SK-N-SH (cell line): ENCODE results near the gene IGF1R. TPM values are rescaled to one million over a fixed set of nuclear protein-coding genes. Genes with fewer than 3 reads are reported as not detected.

Experiments
- CTCF ChIA-PET: fragments of 300-600, 350-600 bp; formaldehyde crosslinking; extraction: SDS; loops from one replicate; lab custom pipeline; 2021; lab: Yijun Ruan, JAX
- POLR2A ChIA-PET: fragments of 350-600 bp; sonication (Branson Sonifier 250); formaldehyde crosslinking; extraction: SDS; loops from one replicate; lab custom pipeline; 2020; ENCODE audit warnings: antibody characterized with exemption, inconsistent platforms; lab: Yijun Ruan, JAX
- DNase-seq: peaks from one replicate; pipeline ENCODE4 v3.0.0; 2012
- H2AFZ ChIP-seq: fragments of 200-600 bp; sonication (generic); 2 replicates; pipeline ENCODE4 v1.8.1; 2016; ENCODE audit warnings: antibody characterized with exemption, mild to moderate bottlenecking, low read depth
- H3F3A ChIP-seq: fragments of 200-600 bp; sonication (generic); replicated peaks from 2 replicates; pipeline ENCODE3; 2016; ENCODE audit warnings: antibody characterized with exemption, mild to moderate bottlenecking; ENCODE audit not compliant: insufficient read depth
- H3K27ac ChIP-seq, 2 experiments: fragments of 200-500 bp in 1 of 2; fragments of 200-600 bp in 1 of 2; sonication (Bioruptor generic) in 1 of 2; sonication (generic), shearing (Covaris generic) in 1 of 2; 2 replicates each; pipeline versions ENCODE4 v1.5.1 to v1.6.1; 2014 to 2016; ENCODE audit warnings: low read depth in 2 of 2, inconsistent platforms in 1 of 2, low read length in 1 of 2, mild to moderate bottlenecking in 1 of 2, mixed read lengths in 1 of 2
- H3K27me3 ChIP-seq: fragments of 200-600 bp; sonication (generic), shearing (Covaris generic); 2 replicates; pipeline ENCODE4 v1.6.1; 2016; ENCODE audit warnings: mixed run types; ENCODE audit not compliant: insufficient read depth
- H3K36me3 ChIP-seq, 2 experiments: fragments of 200-500 bp in 1 of 2; fragments of 200-600 bp in 1 of 2; sonication (Bioruptor generic) in 1 of 2; sonication (generic) in 1 of 2; replicated peaks in 1 of 2; 2 replicates each; pipeline versions ENCODE3 to v1.5.1; 2014 to 2016; ENCODE audit warnings: low read length in 1 of 2, mild to moderate bottlenecking in 1 of 2; ENCODE audit not compliant: insufficient read depth in 2 of 2, control insufficient read depth in 1 of 2
- H3K4me1 ChIP-seq, 2 experiments: fragments of 200-500 bp in 1 of 2; fragments of 200-600 bp in 1 of 2; sonication (Bioruptor generic) in 1 of 2; sonication (generic), shearing (Covaris generic) in 1 of 2; 2 replicates each; pipeline versions ENCODE4 v1.5.1 to v1.6.1; 2014 to 2016; ENCODE audit warnings: low read depth in 1 of 2, low read length in 1 of 2, mixed run types in 1 of 2; ENCODE audit not compliant: insufficient read depth in 2 of 2, control insufficient read depth in 1 of 2
- H3K4me2 ChIP-seq: fragments of 200-600 bp; sonication (generic), shearing (Covaris generic); 2 replicates; pipeline ENCODE4 v1.6.1; 2017; ENCODE audit warnings: mixed run types
- H3K4me3 ChIP-seq, 2 experiments: fragments of 200-500 bp in 1 of 2; fragments of 200-600 bp in 1 of 2; sonication (Bioruptor generic) in 1 of 2; sonication (generic), shearing (Covaris generic) in 1 of 2; 2 replicates each; pipeline versions ENCODE4 v1.5.1 to v1.8.1; 2014 to 2016; ENCODE audit warnings: low read depth in 2 of 2, inconsistent platforms in 1 of 2, low read length in 1 of 2, mild to moderate bottlenecking in 1 of 2, mixed read lengths in 1 of 2, moderate library complexity in 1 of 2
- H3K79me2 ChIP-seq: fragments of 200-600 bp; sonication (generic); 2 replicates; pipeline ENCODE4 v1.8.1; 2017; ENCODE audit warnings: mild to moderate bottlenecking; ENCODE audit not compliant: insufficient read depth
- H3K9ac ChIP-seq: fragments of 200-600 bp; sonication (generic); 2 replicates; pipeline ENCODE4 v1.6.1; 2017; ENCODE audit warnings: mixed run types
- H3K9me2 ChIP-seq: fragments of 200-600 bp; sonication (generic); 2 replicates; pipeline ENCODE4 v1.6.1; 2017; ENCODE audit warnings: mixed run types
- H3K9me3 ChIP-seq: fragments of 200-600 bp; sonication (generic); 2 replicates; pipeline ENCODE4 v1.6.1; 2017; ENCODE audit warnings: mixed run types, mild to moderate bottlenecking, moderate library complexity
- H4K20me1 ChIP-seq: fragments of 200-600 bp; sonication (generic); 2 replicates; pipeline ENCODE4 v1.6.1; 2017; ENCODE audit warnings: mild to moderate bottlenecking, mixed run types; ENCODE audit not compliant: insufficient read depth
- CHD2 ChIP-seq: fragments of 150-350 bp; IDR thresholded peaks from 2 replicates; pipeline ENCODE4 v1.6.1; 2018; ENCODE audit warnings: low read length; ENCODE audit not compliant: partially characterized antibody
- EZH2phosphoT487 ChIP-seq: fragments of 200-600 bp; sonication (generic); IDR thresholded peaks from 2 replicates; pipeline ENCODE4 v1.6.1; 2017; ENCODE audit warnings: low read depth, mixed run types, mild to moderate bottlenecking, antibody characterized with exemption, moderate library complexity, borderline replicate concordance
- FOSL2 ChIP-seq: IDR thresholded peaks from 2 replicates; pipeline ENCODE4 v1.4.0; 2012; ENCODE audit warnings: low read depth, mild to moderate bottlenecking, moderate library complexity, borderline replicate concordance
- GABPA ChIP-seq: IDR thresholded peaks from 2 replicates; pipeline ENCODE4 v1.4.0; 2012; ENCODE audit warnings: low read depth, mild to moderate bottlenecking
- GATA2 ChIP-seq: sonication (generic); formaldehyde crosslinking; IDR thresholded peaks from 2 replicates; pipeline ENCODE4 v1.5.0; 2020; ENCODE audit warnings: mild to moderate bottlenecking, missing genetic modification reagents
- IRF3 ChIP-seq: fragments of 150-350 bp; IDR thresholded peaks from 2 replicates; pipeline ENCODE4 v1.6.1; 2016; ENCODE audit warnings: mild to moderate bottlenecking, low read depth, low read length
- MXI1 ChIP-seq: IDR thresholded peaks from 2 replicates; pipeline ENCODE4 v1.6.1; 2012; ENCODE audit warnings: mild to moderate bottlenecking, low read depth, low read length, improper control_type of control experiment
- NFIC ChIP-seq: IDR thresholded peaks from 2 replicates; pipeline ENCODE4 v1.4.0; 2012; ENCODE audit warnings: borderline replicate concordance
- NRF1 ChIP-seq: IDR thresholded peaks from 2 replicates; pipeline ENCODE4 v1.6.1; 2012; ENCODE audit warnings: low read depth, mild to moderate bottlenecking, low read length
- RAD21 ChIP-seq: IDR thresholded peaks from 2 replicates; pipeline ENCODE4 v1.6.1; 2012; ENCODE audit warnings: mild to moderate bottlenecking, low read length
- RCOR1 ChIP-seq: fragments of 150-350 bp; IDR thresholded peaks from 2 replicates; pipeline ENCODE4 v1.6.1; 2017; ENCODE audit warnings: antibody characterized with exemption, low read length
- REST ChIP-seq: IDR thresholded peaks from 2 replicates; pipeline ENCODE4 v1.6.1; 2012; ENCODE audit warnings: mild to moderate bottlenecking, low read depth, low read length, moderate library complexity
- RXRA ChIP-seq: IDR thresholded peaks from 2 replicates; pipeline ENCODE4 v1.4.0; 2012; ENCODE audit warnings: low read depth, mild to moderate bottlenecking, borderline replicate concordance
- SMC3 ChIP-seq: IDR thresholded peaks from 2 replicates; pipeline ENCODE4 v1.6.1; 2012; ENCODE audit warnings: low read depth, low read length, improper control_type of control experiment
- TAF1 ChIP-seq: IDR thresholded peaks from 2 replicates; pipeline ENCODE4 v1.6.1; 2012; ENCODE audit warnings: low read depth, mild to moderate bottlenecking, low read length, moderate library complexity, borderline replicate concordance
- TEAD4 ChIP-seq: IDR thresholded peaks from 2 replicates; pipeline ENCODE4 v1.4.0; 2012; ENCODE audit warnings: mild to moderate bottlenecking, borderline replicate concordance; ENCODE audit not compliant: insufficient read depth
- WGBS: methylation state at CpG from one replicate; pipeline ENCODE4 v1.1.6; 2017; ENCODE audit warnings: low lambda C conversion rate; 5-methylcytosine and 5-hydroxymethylcytosine counted together
- polyA plus RNA-seq, 3 experiments: library from polyadenylated mRNA; depleted of rRNA; stranded (reverse); fragments of >200 nt; gene quantifications; 2 replicates each; pipeline ENCODE4 v1.2.3, GENCODE V29; 2012
- TF ChIP-seq, protein P1 (sequence below): IDR thresholded peaks from 2 replicates; pipeline ENCODE4; 2012
- TF ChIP-seq, protein P2 (sequence below): IDR thresholded peaks from 2 replicates; pipeline ENCODE4 v1.4.0; 2012; ENCODE audit warnings: low read depth
- TF ChIP-seq, protein P3 (sequence below): IDR thresholded peaks from 2 replicates; pipeline ENCODE4 v1.4.0; 2012; ENCODE audit warnings: low read depth, borderline replicate concordance
- TF ChIP-seq, protein P4 (sequence below): IDR thresholded peaks from 2 replicates; pipeline ENCODE4 v1.4.0; 2012; ENCODE audit warnings: low read depth, borderline replicate concordance

Gene IGF1R
- polyA plus RNA-seq, 1 of the 3 experiments (the other 2 are of a cell fraction) = 9.5 TPM

DNA sequence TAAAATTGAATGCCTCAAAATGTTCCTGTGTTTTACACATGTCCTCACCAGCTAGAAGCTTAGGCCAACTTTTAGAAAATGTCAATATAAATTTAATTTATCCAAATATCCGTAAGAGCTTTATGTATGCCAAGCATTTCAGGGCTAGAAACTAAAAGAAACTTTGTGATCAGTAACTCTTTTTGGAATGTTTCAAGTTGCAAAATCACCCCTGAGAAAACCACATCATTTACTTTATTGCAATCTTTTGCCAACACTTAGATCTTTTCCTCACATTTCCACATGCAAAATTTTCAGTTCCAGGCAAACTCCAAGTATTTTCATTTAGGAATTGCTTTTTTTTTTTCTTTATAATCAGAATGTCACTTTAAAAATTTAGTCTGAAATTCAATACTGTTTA, 20.1 kb upstream of the IGF1R start:
- Histone ChIP-seq H3K27me3 (peaks cover 28% of the 10 kb centered on the region; the same call in 1 of the 2 replicates), H3K9me3 (no peaks in the 10 kb centered on the region), H3K36me3 (no peaks in the 10 kb centered on the region), H3K9ac (no peak overlapping the region), H3F3A (no peaks in the 10 kb centered on the region), H3K27ac (no peak overlapping the region), H2AFZ (no peak overlapping the region), H3K9me2 (peaks cover 2% of the 10 kb centered on the region; the same call in 1 of the 2 replicates), H4K20me1 (no peaks in the 10 kb centered on the region), H3K4me3 (no peak overlapping the region), H3K4me2 (no peak overlapping the region), H3K4me1 (no peaks in the 10 kb centered on the region), H3K79me2 (no peaks in the 10 kb centered on the region)
- no peak for TF ChIP-seq FOSL2
- TF ChIP-seq NFIC = no peak
- TF ChIP-seq, protein P1, sequence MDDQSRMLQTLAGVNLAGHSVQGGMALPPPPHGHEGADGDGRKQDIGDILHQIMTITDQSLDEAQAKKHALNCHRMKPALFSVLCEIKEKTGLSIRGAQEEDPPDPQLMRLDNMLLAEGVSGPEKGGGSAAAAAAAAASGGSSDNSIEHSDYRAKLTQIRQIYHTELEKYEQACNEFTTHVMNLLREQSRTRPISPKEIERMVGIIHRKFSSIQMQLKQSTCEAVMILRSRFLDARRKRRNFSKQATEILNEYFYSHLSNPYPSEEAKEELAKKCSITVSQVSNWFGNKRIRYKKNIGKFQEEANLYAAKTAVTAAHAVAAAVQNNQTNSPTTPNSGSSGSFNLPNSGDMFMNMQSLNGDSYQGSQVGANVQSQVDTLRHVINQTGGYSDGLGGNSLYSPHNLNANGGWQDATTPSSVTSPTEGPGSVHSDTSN = no peak
- no peak for TF ChIP-seq RCOR1
- no peak for TF ChIP-seq CHD2
- TF ChIP-seq TEAD4 = no peak
- TF ChIP-seq MXI1 = no peak
- no peak for TF ChIP-seq REST
- no peak for TF ChIP-seq GATA2 (CRISPR knock-in tag)
- TF ChIP-seq, protein P2, sequence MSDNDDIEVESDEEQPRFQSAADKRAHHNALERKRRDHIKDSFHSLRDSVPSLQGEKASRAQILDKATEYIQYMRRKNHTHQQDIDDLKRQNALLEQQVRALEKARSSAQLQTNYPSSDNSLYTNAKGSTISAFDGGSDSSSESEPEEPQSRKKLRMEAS = no peak
- no peak for TF ChIP-seq IRF3
- TF ChIP-seq, protein P3, sequence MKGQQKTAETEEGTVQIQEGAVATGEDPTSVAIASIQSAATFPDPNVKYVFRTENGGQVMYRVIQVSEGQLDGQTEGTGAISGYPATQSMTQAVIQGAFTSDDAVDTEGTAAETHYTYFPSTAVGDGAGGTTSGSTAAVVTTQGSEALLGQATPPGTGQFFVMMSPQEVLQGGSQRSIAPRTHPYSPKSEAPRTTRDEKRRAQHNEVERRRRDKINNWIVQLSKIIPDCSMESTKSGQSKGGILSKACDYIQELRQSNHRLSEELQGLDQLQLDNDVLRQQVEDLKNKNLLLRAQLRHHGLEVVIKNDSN = no peak
- no peak for TF ChIP-seq TAF1
- TF ChIP-seq GABPA = no peak
- TF ChIP-seq RAD21 = no peak
- TF ChIP-seq EZH2phosphoT487 = no peak
- TF ChIP-seq RXRA = no peak
- TF ChIP-seq, protein P4, sequence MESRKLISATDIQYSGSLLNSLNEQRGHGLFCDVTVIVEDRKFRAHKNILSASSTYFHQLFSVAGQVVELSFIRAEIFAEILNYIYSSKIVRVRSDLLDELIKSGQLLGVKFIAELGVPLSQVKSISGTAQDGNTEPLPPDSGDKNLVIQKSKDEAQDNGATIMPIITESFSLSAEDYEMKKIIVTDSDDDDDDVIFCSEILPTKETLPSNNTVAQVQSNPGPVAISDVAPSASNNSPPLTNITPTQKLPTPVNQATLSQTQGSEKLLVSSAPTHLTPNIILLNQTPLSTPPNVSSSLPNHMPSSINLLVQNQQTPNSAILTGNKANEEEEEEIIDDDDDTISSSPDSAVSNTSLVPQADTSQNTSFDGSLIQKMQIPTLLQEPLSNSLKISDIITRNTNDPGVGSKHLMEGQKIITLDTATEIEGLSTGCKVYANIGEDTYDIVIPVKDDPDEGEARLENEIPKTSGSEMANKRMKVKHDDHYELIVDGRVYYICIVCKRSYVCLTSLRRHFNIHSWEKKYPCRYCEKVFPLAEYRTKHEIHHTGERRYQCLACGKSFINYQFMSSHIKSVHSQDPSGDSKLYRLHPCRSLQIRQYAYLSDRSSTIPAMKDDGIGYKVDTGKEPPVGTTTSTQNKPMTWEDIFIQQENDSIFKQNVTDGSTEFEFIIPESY = no peak
- no peak for TF ChIP-seq NRF1
- no peak for TF ChIP-seq SMC3
- ChIA-PET POLR2A (no interaction called here), CTCF (no interaction called here)
- DNase-seq = no peak
- 50% methylated on average over 1 of the region's 1 CpG for WGBS
